Trophoblast cell (in vitro differentiated cells and primary cell): ENCODE measurements around the gene C15orf40.
"Not testable (repeated sequence)": the region's sequence is repeated elsewhere in the genome, so short reads cannot be mapped to it uniquely, and the experiment has no call there.

ENCODE experiments used
- DNase-seq, 2 donors: peaks; one replicate each; pipeline ENCODE4 v3.0.0-alpha.2; 2016
- H2AFZ ChIP-seq: 2 replicates; pipeline ENCODE4 v1.6.1; 2013; ENCODE audit warnings: low read length, moderate library complexity, mild to moderate bottlenecking; ENCODE audit not compliant: insufficient read depth, poor library complexity
- H2AK5ac ChIP-seq: 2 replicates; pipeline ENCODE4 v1.6.1; 2013; ENCODE audit warnings: mild to moderate bottlenecking, low read length
- H2BK120ac ChIP-seq: 2 replicates; pipeline ENCODE4 v1.6.1; 2013; ENCODE audit warnings: low read length, mild to moderate bottlenecking, moderate library complexity; ENCODE audit not compliant: insufficient read depth, poor library complexity
- H2BK12ac ChIP-seq: 2 replicates; pipeline ENCODE4 v1.6.1; 2013; ENCODE audit warnings: mild to moderate bottlenecking, low read length, moderate library complexity
- H2BK5ac ChIP-seq: 2 replicates; pipeline ENCODE4 v1.6.1; 2013; ENCODE audit warnings: low read length, low read depth, moderate library complexity, mild to moderate bottlenecking; ENCODE audit not compliant: poor library complexity
- H3K14ac ChIP-seq: 2 replicates; pipeline ENCODE4 v1.6.1; 2013; ENCODE audit warnings: mild to moderate bottlenecking, low read length
- H3K18ac ChIP-seq: 2 replicates; pipeline ENCODE4 v1.6.1; 2013; ENCODE audit warnings: mild to moderate bottlenecking, low read length
- H3K23ac ChIP-seq: 2 replicates; pipeline ENCODE4 v1.6.1; 2013; ENCODE audit warnings: low read length
- H3K27ac ChIP-seq: 2 replicates; pipeline ENCODE4 v1.5.1; 2013; ENCODE audit warnings: low read depth, mild to moderate bottlenecking, inconsistent platforms, low read length, moderate library complexity
- H3K27me3 ChIP-seq: 2 replicates; pipeline ENCODE4 v1.6.1; 2013; ENCODE audit warnings: inconsistent platforms, mild to moderate bottlenecking, low read length, moderate library complexity; ENCODE audit not compliant: insufficient read depth
- H3K36me3 ChIP-seq, 2 experiments: 1 replicate in 1 of 2; 2 replicates in 1 of 2; pipeline ENCODE4 v1.6.1; 2013; ENCODE audit warnings: low read length in 2 of 2, mild to moderate bottlenecking in 2 of 2, moderate library complexity in 1 of 2; ENCODE audit not compliant: insufficient read depth in 2 of 2, control insufficient read depth in 1 of 2
- H3K4ac ChIP-seq: 2 replicates; pipeline ENCODE4 v1.6.1; 2013; ENCODE audit warnings: low read depth, mild to moderate bottlenecking, low read length, moderate library complexity
- H3K4me1 ChIP-seq, 2 experiments: 1 replicate in 1 of 2; 2 replicates in 1 of 2; pipeline ENCODE4 v1.6.1; 2013; ENCODE audit warnings: low read length in 2 of 2, mild to moderate bottlenecking in 2 of 2, moderate library complexity in 1 of 2; ENCODE audit not compliant: insufficient read depth in 2 of 2, control insufficient read depth in 1 of 2
- H3K4me2 ChIP-seq: 2 replicates; pipeline ENCODE4 v1.6.1; 2013; ENCODE audit warnings: inconsistent platforms, mild to moderate bottlenecking, low read length, moderate library complexity
- H3K4me3 ChIP-seq: 2 replicates; pipeline ENCODE4 v1.5.1; 2013; ENCODE audit warnings: mild to moderate bottlenecking, low read depth, low read length, inconsistent platforms
- H3K79me1 ChIP-seq: one replicate; pipeline ENCODE4 v1.6.1; 2013; ENCODE audit warnings: low read length
- H3K79me2 ChIP-seq: 2 replicates; pipeline ENCODE4 v1.6.1; 2013; ENCODE audit warnings: low read length, mild to moderate bottlenecking; ENCODE audit not compliant: control insufficient read depth, insufficient read depth, poor library complexity
- H3K9ac ChIP-seq: 2 replicates; pipeline ENCODE4 v1.6.1; 2013; ENCODE audit warnings: mild to moderate bottlenecking, low read length
- H3K9me3 ChIP-seq: 2 replicates; pipeline ENCODE4 v1.6.1; 2013; ENCODE audit warnings: low read depth, mild to moderate bottlenecking, control low read depth, inconsistent platforms, low read length; ENCODE audit not compliant: insufficient read depth
- H4K12ac ChIP-seq: 2 replicates; pipeline ENCODE4 v1.6.1; 2013; ENCODE audit warnings: low read depth, mild to moderate bottlenecking, low read length, moderate library complexity
- H4K8ac ChIP-seq: 2 replicates; pipeline ENCODE4 v1.6.1; 2013; ENCODE audit warnings: low read depth, mild to moderate bottlenecking, low read length, moderate library complexity
- H4K91ac ChIP-seq: one replicate; pipeline ENCODE4 v1.6.1; 2013; ENCODE audit warnings: low read depth, mild to moderate bottlenecking, low read length, moderate library complexity
- WGBS: extraction: QIAGEN DNeasy Blood & Tissue Kit; methylation state at CpG from one replicate; pipeline ENCODE4 v1.1.7; 2013; ENCODE audit warnings: missing lambda C conversion rate; ENCODE audit not compliant: insufficient read length, insufficient coverage; ENCODE audit errors: extremely low coverage; 5-methylcytosine and 5-hydroxymethylcytosine counted together

Gene C15orf40

GRCh38 chr15:83031234-83031633 lies 19.8 kb upstream of the C15orf40 start:
- H3K4ac ChIP-seq, result not testable (repeated sequence)
- peaks cover 4 to 10% of the 10 kb centered on the region in 2 experiments for H3K36me3 ChIP-seq

DNA sequence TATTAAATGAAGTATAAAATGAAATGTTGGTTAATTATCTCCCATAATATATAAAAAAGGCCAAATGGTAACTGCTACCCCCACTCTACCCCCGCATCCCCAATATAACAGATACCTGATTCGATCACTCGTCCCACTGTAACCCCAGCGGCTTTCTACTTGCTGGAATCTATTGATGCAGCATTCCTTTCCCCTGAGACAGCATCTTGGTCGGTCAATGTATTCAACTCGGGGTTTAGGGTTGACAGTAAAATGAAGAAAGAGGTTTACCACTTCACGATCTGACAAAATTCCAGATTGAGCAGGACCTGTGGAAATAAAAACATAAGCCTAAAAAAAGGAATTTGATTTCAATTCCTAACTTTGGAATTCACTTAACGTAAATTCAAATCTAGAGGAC lies 18.6 kb upstream of the C15orf40 start:
- no peaks in the 10 kb centered on the region for H3K27me3 ChIP-seq
- no peaks in the 10 kb centered on the region for H3K79me2 ChIP-seq
- H3K4me3 ChIP-seq, result no peak overlapping the region
- H3K4me2 ChIP-seq, result no peak overlapping the region
- no peaks in the 10 kb centered on the region for H3K79me1 ChIP-seq
- no peak overlapping the region for H4K91ac ChIP-seq
- H2AFZ ChIP-seq, result no peak overlapping the region
- no peak overlapping the region for H2AK5ac ChIP-seq
- no peak overlapping the region for H2BK120ac ChIP-seq
- no peak overlapping the region for H2BK5ac ChIP-seq
- no peak overlapping the region for H3K9ac ChIP-seq
- H3K36me3 ChIP-seq, result peaks cover 4 to 10% of the 10 kb centered on the region in 2 experiments
- H4K8ac ChIP-seq, result no peak overlapping the region
- H2BK12ac ChIP-seq, result no peak overlapping the region
- no peak overlapping the region for H3K23ac ChIP-seq
- H3K27ac ChIP-seq, result no peak overlapping the region
- no peak overlapping the region for H3K4ac ChIP-seq
- no peaks in the 10 kb centered on the region for H3K4me1 ChIP-seq
- H3K9me3 ChIP-seq, result no peaks in the 10 kb centered on the region
- DNase-seq, result no peak
- WGBS, result no CpG with 5 or more reads among the region's 8 CpGs
- H3K14ac ChIP-seq, result no peak overlapping the region
- H4K12ac ChIP-seq, result no peak overlapping the region
- no peak overlapping the region for H3K18ac ChIP-seq

More at GRCh38 chr15:83031234-83031633, 19.8 kb upstream of the C15orf40 start:
- H2AK5ac ChIP-seq, H3K79me2 ChIP-seq, H3K9me3 ChIP-seq, H4K12ac ChIP-seq, H2BK5ac ChIP-seq, H2BK120ac ChIP-seq, H3K79me1 ChIP-seq, H3K27ac ChIP-seq, H3K4me2 ChIP-seq, H3K4me1 ChIP-seq, DNase-seq, H3K9ac ChIP-seq, H4K8ac ChIP-seq, H3K23ac ChIP-seq, H3K14ac ChIP-seq, H3K18ac ChIP-seq, H3K27me3 ChIP-seq, H2AFZ ChIP-seq, H3K4me3 ChIP-seq, H2BK12ac ChIP-seq, H4K91ac ChIP-seq: not testable (repeated sequence)
- no CpG with 5 or more reads among the region's 6 CpGs for WGBS

DNA sequence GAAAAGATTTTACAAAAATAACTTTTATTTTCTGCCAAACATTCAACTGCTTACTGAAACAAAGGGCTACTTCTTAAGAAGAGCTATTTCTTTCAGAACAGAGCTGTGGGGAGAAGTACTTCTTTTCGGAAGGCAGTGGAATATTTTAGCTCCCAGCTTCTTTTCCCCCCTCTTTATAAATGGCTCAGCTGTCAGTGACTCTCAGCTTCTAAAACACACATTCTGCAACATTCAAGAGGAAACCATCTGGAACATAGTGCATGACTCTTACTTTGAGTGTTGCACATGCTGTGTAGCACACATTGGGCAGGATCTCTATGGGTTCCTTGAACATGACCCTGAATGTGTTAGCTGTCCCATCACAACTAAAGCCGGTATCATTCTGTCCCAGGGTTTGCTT lies 7.0 kb upstream of the C15orf40 start:
- Histone ChIP-seq H3K18ac (no peak overlapping the region), H3K79me1 (no peaks in the 10 kb centered on the region), H4K8ac (no peak overlapping the region), H3K4me2 (no peak overlapping the region), H2BK12ac (no peak overlapping the region), H2BK5ac (no peak overlapping the region), H4K12ac (no peak overlapping the region), H3K4me3 (no peak overlapping the region), H3K4me1 (no peaks in the 10 kb centered on the region), H3K79me2 (no peaks in the 10 kb centered on the region), H3K14ac (no peak overlapping the region), H3K9me3 (peaks cover 2% of the 10 kb centered on the region), H2AK5ac (no peak overlapping the region), H3K27ac (no peak overlapping the region), H3K4ac (no peak overlapping the region), H3K9ac (no peak overlapping the region), H3K23ac (no peak overlapping the region), H2BK120ac (no peak overlapping the region), H4K91ac (no peak overlapping the region), H3K36me3 (peaks cover 10 to 18% of the 10 kb centered on the region in 2 experiments), H3K27me3 (no peaks in the 10 kb centered on the region), H2AFZ (no peak overlapping the region)
- WGBS, result no CpG with 5 or more reads among the region's 2 CpGs
- no peak for DNase-seq

DNA sequence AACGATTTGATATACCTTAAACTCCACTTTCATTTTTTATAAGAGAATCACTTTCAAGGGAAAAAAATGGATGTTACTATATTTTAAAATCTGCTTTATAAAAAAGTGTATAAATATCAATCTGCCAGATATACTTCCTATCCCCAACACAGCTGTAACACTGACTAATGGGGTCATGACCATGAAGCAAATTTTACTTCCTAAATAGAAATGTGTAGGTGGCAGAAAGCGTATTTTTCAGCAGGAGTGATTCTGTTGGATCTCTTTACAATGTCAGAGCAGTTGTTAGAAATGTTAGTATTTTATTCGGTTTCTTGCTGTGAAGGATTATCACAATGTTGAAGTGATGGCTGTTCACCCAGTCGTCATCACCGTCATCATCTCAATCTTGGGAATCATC lies 5.5 kb upstream of the C15orf40 start:
- no peak for DNase-seq
- Histone ChIP-seq H3K9me3 (peaks cover 2% of the 10 kb centered on the region), H3K79me1 (peaks cover 3% of the 10 kb centered on the region), H3K9ac (no peak overlapping the region), H2AFZ (no peak overlapping the region), H3K27me3 (no peaks in the 10 kb centered on the region), H2BK5ac (no peak overlapping the region), H4K12ac (no peak overlapping the region), H3K4me3 (no peak overlapping the region), H2BK12ac (no peak overlapping the region), H3K23ac (no peak overlapping the region), H4K8ac (no peak overlapping the region), H3K4ac (no peak overlapping the region), H3K4me2 (no peak overlapping the region), H2AK5ac (no peak overlapping the region), H3K18ac (no peak overlapping the region), H3K4me1 (peaks cover 2 to 3% of the 10 kb centered on the region in 2 experiments), H2BK120ac (no peak overlapping the region), H3K79me2 (peaks cover under 1% of the 10 kb centered on the region), H3K27ac (no peak overlapping the region), H3K14ac (no peak overlapping the region), H3K36me3 (peaks cover 10 to 18% of the 10 kb centered on the region in 2 experiments), H4K91ac (no peak overlapping the region)
- no CpG with 5 or more reads among the region's 5 CpGs for whole genome bisulfite sequencing
